Panc1 (cell line): ENCODE measurements around the gene CLDN15. TPM values are rescaled to one million over a fixed set of nuclear protein-coding genes. Genes with fewer than 3 reads are reported as not detected.

Experiments
- ATAC-seq: fragments of 200-7000 bp; cut with Tn5 transposase; 2 replicates; pipeline ENCODE4 v1.9.1; 2020; ENCODE audit warnings: mild to moderate bottlenecking, moderate library complexity
- BruUV-seq: library from RNA; stranded (reverse); fragments of 400-500 nt; replicated peaks from 2 replicates; lab custom pipeline; 2021; lab: Mats Ljungman, UMichigan
- CTCF ChIA-PET: fragments of 300-600 bp; sonication (Branson Sonifier 250); formaldehyde crosslinking; loops from one replicate; lab custom pipeline; 2022; ENCODE audit warnings: antibody characterized with exemption; lab: Charles Lee
- POLR2A ChIA-PET: fragments of 300-600 bp; sonication (Branson Sonifier 250); formaldehyde crosslinking; loops from one replicate; lab custom pipeline; 2022; ENCODE audit warnings: antibody characterized with exemption; lab: Charles Lee
- DNase-seq: peaks from one replicate; pipeline ENCODE4 v3.0.0-alpha.2; 2010; ENCODE audit warnings: low read depth, low spot score
- H3K27ac ChIP-seq: 2 replicates; pipeline ENCODE4 v1.5.1; 2011; ENCODE audit warnings: mild to moderate bottlenecking, low read length, inconsistent platforms
- H3K27me3 ChIP-seq: fragments of 200-500 bp; sonication (Bioruptor generic); 2 replicates; pipeline ENCODE4 v1.6.0; 2014; ENCODE audit warnings: low read length, inconsistent platforms; ENCODE audit not compliant: control insufficient read depth, insufficient read depth
- H3K36me3 ChIP-seq: fragments of 200-500 bp; sonication (Bioruptor generic); 2 replicates; pipeline ENCODE4 v1.5.1; 2014; ENCODE audit warnings: inconsistent platforms, mild to moderate bottlenecking, low read length, moderate library complexity; ENCODE audit not compliant: control insufficient read depth, insufficient read depth
- H3K4me1 ChIP-seq: 2 replicates; pipeline ENCODE4 v1.5.1; 2011; ENCODE audit warnings: inconsistent platforms, mild to moderate bottlenecking, low read length, moderate library complexity; ENCODE audit not compliant: control insufficient read depth, insufficient read depth
- H3K4me3 ChIP-seq, 2 experiments: 2 replicates each; pipeline ENCODE4 v1.5.1; 2011 to 2012; ENCODE audit warnings: low read depth in 2 of 2, low read length in 2 of 2, mild to moderate bottlenecking in 2 of 2, inconsistent platforms in 1 of 2, moderate library complexity in 1 of 2
- H3K9me3 ChIP-seq: fragments of 200-500 bp; sonication (Bioruptor generic); 2 replicates; pipeline ENCODE4 v1.5.1; 2014; ENCODE audit warnings: low read depth, mild to moderate bottlenecking, inconsistent platforms, low read length, moderate library complexity; ENCODE audit not compliant: control insufficient read depth, insufficient read depth
- POLR2AphosphoS5 ChIP-seq: IDR thresholded peaks from 2 replicates; pipeline ENCODE4 v1.6.1; 2012; ENCODE audit warnings: mild to moderate bottlenecking, low read depth, low read length, moderate library complexity
- SIN3A ChIP-seq: IDR thresholded peaks from 2 replicates; pipeline ENCODE4 v1.6.1; 2012; ENCODE audit warnings: low read depth, mild to moderate bottlenecking, low read length, moderate library complexity, borderline replicate concordance; ENCODE audit not compliant: insufficient read depth
- TCF7L2 ChIP-seq: IDR thresholded peaks from 2 replicates; pipeline ENCODE4 v1.6.1; 2011; ENCODE audit warnings: mild to moderate bottlenecking, low read depth, low read length, inconsistent platforms
- in situ Hi-C: cut with HindIII; loops from 2 replicates; pipeline ENCODE4 v1.10.0; 2016; ENCODE audit warnings: low sequenced_read_pairs, low pct_unique_long_range_greater_than_20kb
- intact Hi-C: fragments of 100-400 bp; cut with micrococcal nuclease; formaldehyde crosslinking; loops from one replicate; pipeline ENCODE4 v1.10.0; 2022; ENCODE audit not compliant: unreplicated experiment
- total RNA-seq: library from RNA; stranded (reverse); gene quantifications from one replicate; pipeline ENCODE4 v1.2.1, GENCODE V29; 2021; ENCODE audit not compliant: unreplicated experiment
- TF ChIP-seq, protein P1 (sequence below), 2 experiments: IDR thresholded peaks; 2 replicates each; pipeline ENCODE4 v1.6.1; 2011 to 2012; ENCODE audit warnings: low read depth in 2 of 2, control low read depth in 1 of 2, low read length in 1 of 2, mild to moderate bottlenecking in 1 of 2, moderate library complexity in 1 of 2; ENCODE audit not compliant: insufficient read depth in 1 of 2
- TF ChIP-seq, protein P2 (sequence below): fragments of 450-650 bp; IDR thresholded peaks from 2 replicates; pipeline ENCODE4 v1.5.1; 2017; ENCODE audit warnings: mild to moderate bottlenecking

The CLDN15 gene
- total RNA-seq, 1 experiment from 2014 or later = 8.0 TPM

DNA sequence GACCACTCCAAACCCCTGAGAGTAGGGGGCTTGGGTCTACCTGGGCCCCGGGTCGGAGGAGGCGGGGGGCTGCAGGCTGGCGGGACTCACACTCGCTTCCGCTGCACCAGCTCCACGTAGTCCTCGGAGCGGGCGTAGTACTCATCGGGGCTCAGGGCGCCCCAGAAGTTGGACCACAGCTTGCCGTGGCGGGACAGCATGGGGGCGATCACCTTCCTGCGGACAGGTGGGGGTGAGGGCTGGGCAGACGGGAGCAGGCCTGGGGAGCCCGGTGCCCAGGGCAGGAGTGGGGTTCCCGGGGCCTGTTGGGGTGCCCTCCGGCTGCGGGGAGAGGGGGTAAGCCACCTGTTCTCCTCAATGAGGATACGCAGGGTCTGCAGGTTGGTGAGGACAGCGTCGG lies 26.1 kb downstream of the CLDN15 start:
- Histone ChIP-seq H3K36me3 (no peaks in the 10 kb centered on the region; the same call in 1 of the 2 replicates), H3K4me3 (no peak overlapping the region), H3K27me3 (no peaks in the 10 kb centered on the region), H3K9me3 (no peaks in the 10 kb centered on the region), H3K4me1 (peaks cover 7% of the 10 kb centered on the region; the same call in 1 of the 2 replicates), H3K27ac (no peak overlapping the region)
- ChIA-PET POLR2A (no interaction called here), CTCF (no interaction called here)
- intact Hi-C loops (no loop called here), in situ Hi-C loops (no loop called here)
- no peak for ATAC-seq
- no peak for DNase-seq
- no peak for TF ChIP-seq POLR2AphosphoS5
- no peak for TF ChIP-seq SIN3A
- TF ChIP-seq, protein P1, sequence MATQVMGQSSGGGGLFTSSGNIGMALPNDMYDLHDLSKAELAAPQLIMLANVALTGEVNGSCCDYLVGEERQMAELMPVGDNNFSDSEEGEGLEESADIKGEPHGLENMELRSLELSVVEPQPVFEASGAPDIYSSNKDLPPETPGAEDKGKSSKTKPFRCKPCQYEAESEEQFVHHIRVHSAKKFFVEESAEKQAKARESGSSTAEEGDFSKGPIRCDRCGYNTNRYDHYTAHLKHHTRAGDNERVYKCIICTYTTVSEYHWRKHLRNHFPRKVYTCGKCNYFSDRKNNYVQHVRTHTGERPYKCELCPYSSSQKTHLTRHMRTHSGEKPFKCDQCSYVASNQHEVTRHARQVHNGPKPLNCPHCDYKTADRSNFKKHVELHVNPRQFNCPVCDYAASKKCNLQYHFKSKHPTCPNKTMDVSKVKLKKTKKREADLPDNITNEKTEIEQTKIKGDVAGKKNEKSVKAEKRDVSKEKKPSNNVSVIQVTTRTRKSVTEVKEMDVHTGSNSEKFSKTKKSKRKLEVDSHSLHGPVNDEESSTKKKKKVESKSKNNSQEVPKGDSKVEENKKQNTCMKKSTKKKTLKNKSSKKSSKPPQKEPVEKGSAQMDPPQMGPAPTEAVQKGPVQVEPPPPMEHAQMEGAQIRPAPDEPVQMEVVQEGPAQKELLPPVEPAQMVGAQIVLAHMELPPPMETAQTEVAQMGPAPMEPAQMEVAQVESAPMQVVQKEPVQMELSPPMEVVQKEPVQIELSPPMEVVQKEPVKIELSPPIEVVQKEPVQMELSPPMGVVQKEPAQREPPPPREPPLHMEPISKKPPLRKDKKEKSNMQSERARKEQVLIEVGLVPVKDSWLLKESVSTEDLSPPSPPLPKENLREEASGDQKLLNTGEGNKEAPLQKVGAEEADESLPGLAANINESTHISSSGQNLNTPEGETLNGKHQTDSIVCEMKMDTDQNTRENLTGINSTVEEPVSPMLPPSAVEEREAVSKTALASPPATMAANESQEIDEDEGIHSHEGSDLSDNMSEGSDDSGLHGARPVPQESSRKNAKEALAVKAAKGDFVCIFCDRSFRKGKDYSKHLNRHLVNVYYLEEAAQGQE (IDR thresholded peaks at IDR 0.05; ENCODE audit: insufficient read depth in 1 of 2, low read depth in 2 of 2, low read length in 1 of 2) = no peak
- TF ChIP-seq TCF7L2 = no peak
- TF ChIP-seq, protein P2, sequence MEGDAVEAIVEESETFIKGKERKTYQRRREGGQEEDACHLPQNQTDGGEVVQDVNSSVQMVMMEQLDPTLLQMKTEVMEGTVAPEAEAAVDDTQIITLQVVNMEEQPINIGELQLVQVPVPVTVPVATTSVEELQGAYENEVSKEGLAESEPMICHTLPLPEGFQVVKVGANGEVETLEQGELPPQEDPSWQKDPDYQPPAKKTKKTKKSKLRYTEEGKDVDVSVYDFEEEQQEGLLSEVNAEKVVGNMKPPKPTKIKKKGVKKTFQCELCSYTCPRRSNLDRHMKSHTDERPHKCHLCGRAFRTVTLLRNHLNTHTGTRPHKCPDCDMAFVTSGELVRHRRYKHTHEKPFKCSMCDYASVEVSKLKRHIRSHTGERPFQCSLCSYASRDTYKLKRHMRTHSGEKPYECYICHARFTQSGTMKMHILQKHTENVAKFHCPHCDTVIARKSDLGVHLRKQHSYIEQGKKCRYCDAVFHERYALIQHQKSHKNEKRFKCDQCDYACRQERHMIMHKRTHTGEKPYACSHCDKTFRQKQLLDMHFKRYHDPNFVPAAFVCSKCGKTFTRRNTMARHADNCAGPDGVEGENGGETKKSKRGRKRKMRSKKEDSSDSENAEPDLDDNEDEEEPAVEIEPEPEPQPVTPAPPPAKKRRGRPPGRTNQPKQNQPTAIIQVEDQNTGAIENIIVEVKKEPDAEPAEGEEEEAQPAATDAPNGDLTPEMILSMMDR = no peak
- no TSS peak for BruUV-seq

DNA sequence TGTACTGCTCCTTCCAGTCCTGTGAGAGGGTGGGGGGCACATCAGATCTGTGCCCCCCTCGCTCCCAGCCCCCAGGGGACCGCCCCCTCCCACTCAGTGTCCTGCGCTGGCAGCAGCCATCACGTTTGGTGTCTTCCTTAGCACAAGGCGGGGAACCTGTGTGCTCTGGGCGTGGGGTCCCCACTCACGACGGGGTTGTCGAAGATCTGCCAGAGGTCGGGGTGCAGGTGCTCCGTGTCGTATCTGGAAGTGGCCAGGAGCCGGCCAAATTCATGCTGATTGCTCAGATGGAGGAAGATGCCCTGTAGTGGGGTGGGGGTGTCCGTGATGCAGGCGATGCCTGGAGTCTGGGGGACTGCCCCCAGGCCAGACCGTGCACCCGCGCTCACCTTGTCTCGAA lies 27.5 kb downstream of the CLDN15 start:
- intact Hi-C loops = no loop called here
- H3K27ac ChIP-seq = no peak overlapping the region
- DNase-seq (no peak), ATAC-seq (no peak)
- BruUV-seq = no TSS peak
- no peak overlapping the region for H3K4me3 ChIP-seq
- in situ Hi-C loops = no loop called here
- POLR2A ChIA-PET = no interaction called here
- no peaks in the 10 kb centered on the region for H3K27me3 ChIP-seq
- H3K9me3 ChIP-seq = no peaks in the 10 kb centered on the region
- H3K36me3 ChIP-seq = no peaks in the 10 kb centered on the region
- H3K4me1 ChIP-seq = peaks cover 5% of the 10 kb centered on the region; the same call in 1 of the 2 replicates
- CTCF ChIA-PET = no interaction called here
- no peak for TF ChIP-seq SIN3A
- no peak for TF ChIP-seq POLR2AphosphoS5
- TF ChIP-seq TCF7L2 = no peak
- TF ChIP-seq, protein P1 (IDR thresholded peaks at IDR 0.05; ENCODE audit: insufficient read depth in 1 of 2, low read depth in 2 of 2, low read length in 1 of 2) = no peak
- TF ChIP-seq, protein P2 = no peak
